Left hindlimb (tissue), 1 donor: Measurements from ENCODE around the gene UBA6.

Source experiments
- DNase-seq: peaks from one replicate; pipeline ENCODE4 v3.0.0-alpha.2; 2018

The UBA6 gene

DNA sequence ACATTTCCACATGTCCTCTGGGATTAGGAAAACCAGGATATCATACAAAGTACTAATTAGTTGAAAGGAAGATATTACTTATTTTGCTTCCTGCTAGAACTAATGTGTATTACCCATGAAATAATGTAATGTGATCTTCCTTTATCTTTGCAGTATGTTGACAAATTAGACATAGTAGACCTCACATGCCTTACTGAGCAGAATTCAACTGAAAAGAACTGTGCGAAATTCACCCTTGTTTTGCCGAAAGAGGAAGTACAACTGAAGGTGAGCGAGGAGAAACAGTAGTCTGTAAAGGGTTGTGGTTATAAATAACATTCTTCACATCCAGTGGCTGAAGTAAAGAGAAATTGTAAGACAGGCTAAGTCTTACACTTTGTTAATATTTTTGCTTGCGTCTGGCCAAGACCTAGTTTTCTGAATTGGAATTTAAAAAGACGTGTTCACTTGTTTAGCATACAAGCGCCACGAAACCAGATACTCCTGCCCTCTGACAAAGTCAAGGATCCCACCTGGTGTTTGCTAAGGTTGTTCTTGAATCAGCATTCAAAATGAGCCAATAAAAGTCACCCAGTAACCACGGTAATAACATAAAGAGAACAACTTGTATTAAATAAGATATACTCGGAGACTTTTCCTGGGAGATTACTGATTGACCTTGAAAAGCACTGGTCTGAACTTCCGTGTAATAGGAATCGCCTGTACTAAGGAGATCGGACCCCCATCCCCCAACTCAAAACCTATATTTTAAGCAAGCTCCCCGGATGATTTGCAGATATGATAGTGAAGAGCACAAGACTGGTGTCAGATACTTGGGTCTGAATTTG is 125.5 kb downstream of the UBA6 start:
- DNase-seq = no peak

GRCh38 chr4:67573193-67573592 is 127.8 kb downstream of the UBA6 start:
- no peak for DNase-seq

DNA sequence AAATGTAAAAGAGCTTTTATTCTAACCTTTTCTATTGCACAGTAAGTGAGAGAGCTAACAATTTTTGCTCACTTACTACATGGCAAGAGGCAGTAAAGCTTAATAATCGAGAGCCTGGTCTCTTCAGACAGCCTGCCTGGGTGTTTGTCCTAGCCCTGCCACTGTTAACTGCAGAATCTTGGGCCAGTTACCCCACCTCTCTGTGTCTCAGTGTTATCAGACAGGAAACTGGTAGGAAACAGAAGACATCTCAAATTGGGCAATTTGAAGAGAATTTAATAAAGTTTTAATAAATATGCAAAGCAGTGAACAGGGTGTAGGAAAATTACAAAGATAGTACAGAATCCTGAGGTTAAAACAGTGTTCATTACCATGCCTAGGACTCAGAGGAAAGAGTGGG is 129.0 kb downstream of the UBA6 start:
- DNase-seq = no peak

GRCh38 chr4:67570537-67570936 is 130.4 kb downstream of the UBA6 start:
- no peak for DNase-seq

- DNase-seq = no peak
These were observed 132.1 kb downstream of the UBA6 start for GRCh38 chr4:67568820-67569219.

DNA sequence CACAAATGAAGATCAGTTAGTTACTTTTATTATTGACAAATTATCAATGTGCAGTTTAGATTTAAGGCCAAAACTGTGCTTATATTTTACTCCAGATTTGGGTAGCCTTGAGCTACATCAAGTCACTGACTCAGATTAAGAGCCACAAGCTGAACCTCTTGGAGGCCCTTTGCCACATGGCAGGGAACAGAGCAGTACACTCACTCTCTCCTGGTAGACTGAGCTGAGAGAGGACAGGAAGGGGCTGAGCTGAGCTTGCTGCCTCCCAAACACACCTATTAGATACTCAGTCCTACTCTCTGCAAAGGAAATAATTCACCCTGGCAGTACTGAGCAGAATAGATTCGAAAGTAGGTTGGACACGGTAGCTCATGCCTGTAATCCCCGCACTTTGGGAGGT is 134.6 kb downstream of the UBA6 start:
- DNase-seq = no peak

- no peak for DNase-seq
These were observed 135.7 kb downstream of the UBA6 start for GRCh38 chr4:67565284-67565683.
